Stimulated activated CD4-positive, alpha-beta T cell treated with anti-CD3 and anti-CD28 coated beads, Interleukin-1b, Interleukin-23, amount 100 ng/mL, for 24 hours (primary cell): Measurements from ENCODE around the gene BRCC3.

Experiments
- DNase-seq, 4 experiments: peaks; one replicate each; pipeline ENCODE4 v3.0.0-alpha.2; 2020; ENCODE audit warnings: low read depth in 4 of 4, low spot score in 1 of 4

BRCC3 gene

DNA sequence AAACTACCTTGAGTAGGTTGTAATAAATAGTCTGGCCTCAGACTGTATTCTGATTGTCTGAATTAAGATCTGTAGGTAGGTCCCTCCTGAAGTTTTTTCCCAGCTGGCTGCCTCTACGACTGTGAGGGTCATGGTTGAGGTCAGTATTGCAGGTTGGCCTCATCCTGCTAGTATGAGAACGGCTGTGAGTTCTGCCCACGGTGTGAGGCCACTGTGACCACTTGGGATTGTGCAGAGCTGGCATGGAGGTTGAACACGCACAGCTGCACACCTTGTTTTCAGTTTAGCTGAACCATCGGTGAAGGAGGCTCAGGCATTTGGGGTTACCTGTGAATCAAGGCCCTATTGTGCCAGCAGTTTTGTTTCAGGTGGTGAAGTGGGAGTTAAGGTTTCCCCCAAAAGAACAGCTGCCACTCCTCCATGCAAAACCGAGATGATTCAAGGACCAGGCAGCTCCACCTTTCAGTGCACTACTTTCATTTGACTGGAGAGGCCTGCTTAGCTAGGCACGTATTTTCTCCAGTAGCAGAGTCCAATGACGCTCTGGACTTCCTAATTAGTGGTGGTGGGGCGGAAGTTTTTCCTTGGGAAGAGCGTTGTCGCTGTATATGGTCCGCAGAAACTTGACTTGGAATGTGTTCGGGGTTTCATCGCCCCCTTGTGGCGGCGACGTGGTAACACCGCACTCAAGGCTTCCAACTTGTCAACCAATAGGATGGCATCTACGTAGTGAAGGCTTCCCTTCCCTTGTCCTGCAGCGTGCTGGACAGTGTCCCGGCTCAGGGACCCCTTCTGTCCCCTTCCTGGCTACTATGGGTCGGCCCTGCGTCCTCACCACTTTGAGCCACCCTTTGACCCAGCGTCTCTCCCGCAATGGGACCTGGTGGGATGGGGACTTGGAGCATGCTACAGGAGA is 14.2 kb upstream of the BRCC3 start:
- peak in 3 of 4 experiments; percentile 10 to 21 (median 10) for DNase-seq

DNA sequence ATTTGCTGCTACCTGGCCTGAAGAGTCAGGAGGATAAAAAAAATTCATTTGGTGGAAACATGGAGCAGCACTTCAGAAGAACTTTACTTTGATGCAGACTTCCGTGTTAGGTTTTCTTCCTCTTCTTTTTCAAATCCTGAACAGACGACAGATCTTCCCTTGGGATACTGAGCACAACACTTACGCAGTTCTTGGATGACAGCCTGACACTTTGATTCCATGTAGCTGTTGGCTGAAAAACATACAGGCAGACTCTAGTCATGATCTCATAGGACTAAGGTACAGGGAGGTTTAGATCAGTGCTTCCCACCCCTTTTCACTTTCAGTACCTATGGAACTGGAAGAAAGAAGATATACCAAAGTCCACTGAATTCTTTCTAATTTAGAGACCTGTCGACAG is 9.5 kb upstream of the BRCC3 start:
- DNase-seq: no peak

DNA sequence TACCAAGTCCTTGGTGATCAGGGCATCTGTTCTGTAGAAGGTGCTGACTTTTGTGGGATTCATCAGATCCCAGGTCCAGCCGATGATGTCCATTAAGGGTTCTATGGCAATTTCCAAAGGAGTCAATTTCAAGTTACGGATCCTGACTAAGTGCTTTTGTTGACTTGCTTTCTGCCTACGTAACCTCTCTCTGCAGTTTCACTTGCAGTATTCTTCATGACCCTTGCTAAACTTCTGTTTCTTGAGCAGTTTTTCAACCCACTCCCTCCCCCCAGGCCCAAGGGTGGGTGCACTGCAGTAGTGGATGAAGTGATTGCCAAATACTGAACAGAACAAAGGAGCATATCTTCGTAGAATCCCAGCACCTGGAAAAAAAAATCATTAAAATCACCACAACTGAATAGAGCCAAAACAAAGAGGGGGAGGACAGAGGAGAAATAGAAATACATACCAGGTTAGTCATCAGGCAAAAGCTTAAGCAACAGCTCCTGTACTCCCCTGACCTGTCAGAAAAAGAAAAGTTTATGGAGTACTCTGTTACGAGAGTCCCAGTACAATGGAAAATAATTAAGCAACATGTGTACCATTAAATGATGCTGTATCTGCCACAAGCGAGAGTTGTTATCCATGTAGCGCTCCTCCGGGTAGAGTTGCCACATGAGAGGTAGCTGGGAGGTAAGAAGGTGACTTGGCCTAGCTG is 6.1 kb upstream of the BRCC3 start:
- no peak for DNase-seq

DNA sequence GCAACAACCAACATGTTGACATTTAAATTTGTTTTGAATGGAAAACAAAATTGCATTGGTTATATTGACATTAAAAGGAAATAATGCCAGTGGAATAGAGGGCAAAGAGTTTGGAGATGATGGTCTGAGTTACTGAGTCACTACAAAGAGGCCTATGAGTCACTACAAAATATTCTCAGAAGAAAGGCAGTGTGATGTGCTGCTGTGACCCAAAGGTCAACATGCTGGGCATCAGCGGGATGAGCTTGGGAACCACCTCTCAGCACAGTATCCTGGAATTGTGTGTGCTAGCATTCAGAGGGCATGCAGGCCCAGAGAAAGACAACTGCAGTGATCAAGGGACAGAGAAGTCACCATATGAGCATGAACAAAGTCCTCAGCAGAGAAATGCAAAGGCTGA is 3.1 kb upstream of the BRCC3 start:
- no peak for DNase-seq

DNA sequence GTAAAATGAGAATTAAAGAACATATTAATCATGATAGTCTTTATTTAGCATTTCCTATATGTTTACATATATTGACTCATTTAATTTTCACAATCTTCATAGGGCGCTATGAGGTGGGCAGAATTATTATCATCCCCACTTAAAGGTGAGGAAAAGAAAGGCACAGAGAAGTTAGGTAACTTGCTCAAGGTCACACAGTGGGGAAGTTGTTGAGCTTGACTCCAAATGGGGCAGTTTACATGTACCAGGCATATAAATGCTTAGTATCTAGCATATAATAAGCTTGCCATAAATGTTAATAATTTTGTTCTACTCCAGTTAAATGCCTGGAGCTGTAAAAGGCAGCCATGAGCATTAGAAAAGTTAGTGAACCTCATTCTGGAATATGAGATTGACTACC is 1.9 kb upstream of the BRCC3 start:
- DNase-seq: no peak

DNA sequence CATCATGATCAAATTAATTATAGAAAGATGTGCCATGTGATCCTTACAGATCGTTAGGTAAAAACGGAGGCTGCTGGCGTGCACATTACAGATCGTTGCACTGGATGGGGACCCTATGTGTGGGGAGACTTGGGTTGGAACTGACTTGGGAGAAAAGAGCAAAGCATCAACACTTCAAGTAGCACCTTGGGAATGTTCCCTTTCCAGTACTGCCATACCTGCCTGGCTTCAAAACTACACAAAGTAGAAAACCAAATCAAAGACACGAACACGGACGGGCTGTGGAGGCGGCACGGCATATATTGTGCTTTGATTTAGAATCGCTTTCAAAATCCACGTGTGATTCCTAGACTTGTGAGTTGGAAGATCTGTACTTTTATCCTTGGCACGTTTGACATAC is 1.3 kb upstream of the BRCC3 start:
- no peak for DNase-seq

DNA sequence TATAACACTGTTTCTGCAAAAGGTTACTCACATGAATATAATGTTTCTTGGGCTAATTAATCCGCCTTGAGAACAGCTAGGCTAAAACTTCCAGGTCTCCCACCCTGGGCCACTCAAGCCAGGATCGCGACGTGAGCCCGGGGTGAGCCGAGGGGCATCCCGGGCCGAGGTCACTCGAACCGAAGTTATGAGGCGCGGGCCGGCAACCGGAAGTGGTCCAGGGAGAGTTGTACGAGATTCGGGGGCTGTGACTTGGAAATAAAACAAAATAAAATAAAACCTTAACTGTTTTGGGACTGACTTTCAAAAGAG is 689 bp upstream of the BRCC3 start:
- DNase-seq: no peak

DNA sequence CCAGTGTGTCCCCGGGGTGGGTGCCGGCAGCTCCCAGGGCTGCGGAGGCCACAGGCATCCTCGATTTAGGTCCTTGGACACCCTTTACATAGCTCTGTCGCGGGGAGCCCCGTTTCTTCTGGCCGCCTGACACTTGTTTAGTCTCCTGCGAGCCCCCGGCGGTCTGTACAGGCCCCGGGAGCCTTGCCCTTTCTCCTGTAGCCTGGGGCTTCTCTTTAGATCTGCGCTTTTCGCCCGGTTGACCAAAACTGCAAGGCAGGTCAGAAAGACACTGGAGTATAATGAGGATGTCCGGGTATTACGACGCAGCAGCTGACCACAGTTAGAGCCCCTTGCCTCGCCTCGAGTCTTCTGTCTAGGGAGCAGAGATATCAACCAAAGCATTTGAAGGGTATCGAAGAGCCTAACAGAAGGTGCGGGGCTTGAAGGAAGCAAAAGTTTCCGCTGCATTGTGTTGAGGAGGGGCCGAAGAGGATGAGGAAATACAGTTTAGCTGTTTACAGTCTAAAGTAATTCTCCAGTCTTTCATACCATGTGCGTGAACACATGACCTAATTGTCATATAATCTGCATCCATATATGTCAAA is 479 bp downstream of the BRCC3 start:
- no peak for DNase-seq

DNA sequence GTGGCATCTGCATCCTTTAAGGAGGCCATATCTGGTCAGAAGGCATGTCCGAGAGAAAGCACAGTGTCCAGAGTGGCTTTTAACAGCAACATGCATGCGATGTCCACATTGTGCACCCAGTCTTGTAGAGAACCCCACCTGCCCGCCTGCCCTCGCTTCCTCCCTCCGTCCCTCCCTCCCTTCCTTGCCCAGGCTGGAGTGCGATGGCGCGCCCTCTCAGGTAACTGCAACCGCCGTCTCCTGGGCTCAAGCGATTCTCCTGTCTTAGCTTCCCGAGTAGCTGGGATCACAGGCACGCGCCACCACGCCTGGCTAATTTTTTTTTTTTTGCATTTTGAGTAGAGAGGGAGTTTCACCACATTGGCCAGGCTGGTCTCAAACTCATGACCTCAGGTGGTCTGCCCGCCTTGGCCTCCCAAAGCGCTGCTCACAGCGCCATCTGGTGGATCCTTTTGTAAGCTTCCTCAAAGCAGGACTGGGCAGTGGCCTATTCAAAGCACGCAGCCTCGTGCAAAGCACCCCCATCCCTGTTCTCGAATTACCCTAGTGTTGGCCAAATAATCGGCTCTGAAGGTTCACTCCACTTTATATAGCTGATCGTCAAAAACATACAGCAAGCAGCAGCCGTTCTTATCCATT is 15.0 kb downstream of the BRCC3 start:
- peak in 2 of 4 experiments; percentile 10 to 21 for DNase-seq

DNA sequence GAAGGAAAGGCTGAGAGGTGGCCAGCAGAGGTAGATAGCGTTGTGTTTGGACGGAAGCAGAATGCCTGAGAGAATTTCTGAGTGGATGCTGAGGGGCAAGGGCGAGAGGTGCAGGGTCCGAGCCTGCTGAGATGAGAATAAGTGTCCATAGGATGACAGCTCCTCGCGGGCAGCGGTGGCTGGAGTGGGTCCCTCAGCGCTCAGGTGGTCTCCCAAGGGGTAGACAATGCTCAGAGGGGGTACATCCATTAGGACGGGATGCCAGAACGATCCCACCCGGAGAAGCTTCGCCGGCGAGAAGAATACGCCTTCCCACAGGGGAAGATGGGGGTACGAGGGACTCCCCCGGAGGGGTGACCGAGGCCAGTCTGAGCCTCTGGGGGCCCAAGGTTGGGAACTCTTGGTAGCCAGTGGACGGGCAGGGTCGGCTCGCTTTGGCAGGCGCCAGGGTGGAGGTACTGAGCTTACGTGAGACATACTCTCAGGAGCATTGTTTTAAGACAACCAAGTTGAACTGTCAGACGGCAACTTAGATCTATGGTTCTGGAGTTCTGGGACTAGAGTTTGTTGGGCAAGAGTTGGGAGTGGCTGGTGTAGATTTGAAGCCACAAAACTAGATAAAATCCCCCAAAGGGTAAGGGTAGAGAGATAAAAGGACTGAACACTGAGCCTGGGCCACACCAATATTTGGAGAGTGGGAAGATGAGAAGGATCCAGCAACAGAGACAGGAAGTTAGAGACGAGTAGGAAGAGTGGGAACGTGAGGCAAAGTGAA is 15.8 kb downstream of the BRCC3 start:
- DNase-seq: no peak

DNA sequence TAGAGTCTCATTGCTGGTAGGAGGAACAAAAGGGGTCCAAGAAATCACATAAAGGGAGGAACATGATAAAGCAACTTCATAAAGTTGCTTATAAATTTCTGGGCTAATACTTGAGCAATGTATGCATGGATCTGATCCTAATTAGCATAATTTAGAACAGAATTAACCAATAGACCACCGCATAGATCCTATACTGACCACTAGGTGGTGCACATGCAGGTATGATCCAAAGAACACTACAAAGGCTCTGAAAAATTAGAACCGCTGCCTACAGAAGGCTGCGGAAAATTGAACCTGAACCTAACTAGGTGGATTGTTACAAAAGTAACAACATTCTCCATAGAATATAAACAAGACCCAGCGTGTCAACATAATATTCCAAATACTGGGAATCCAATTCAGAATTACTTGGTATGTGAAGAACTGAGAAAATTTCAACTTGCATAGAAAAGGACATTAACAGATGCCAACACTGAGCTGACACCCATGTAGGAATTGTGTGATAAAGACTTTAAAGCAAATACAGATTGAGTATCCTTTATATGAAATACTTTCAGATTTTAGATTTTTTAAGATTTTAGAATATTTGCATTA is 23.3 kb downstream of the BRCC3 start:
- no peak for DNase-seq

DNA sequence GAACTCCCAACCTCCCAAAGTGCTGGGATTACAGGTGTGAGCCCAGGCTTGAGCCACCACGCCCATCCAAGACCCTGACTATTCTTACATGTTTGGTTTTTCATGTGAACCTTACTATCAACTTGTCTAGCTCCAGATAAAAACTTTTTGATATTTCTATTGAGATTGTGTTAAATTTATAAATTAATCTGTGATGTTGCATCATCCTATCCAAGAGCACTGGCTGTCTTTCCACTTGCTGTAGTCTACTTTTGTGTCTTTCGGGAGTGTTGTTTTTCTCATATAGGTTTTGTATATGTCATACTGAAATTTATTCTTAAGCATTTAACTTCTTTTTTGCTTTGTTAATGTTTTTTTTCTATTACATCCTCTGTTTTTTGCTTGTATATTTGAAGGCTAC is 34.6 kb downstream of the BRCC3 start:
- no peak for DNase-seq

DNA sequence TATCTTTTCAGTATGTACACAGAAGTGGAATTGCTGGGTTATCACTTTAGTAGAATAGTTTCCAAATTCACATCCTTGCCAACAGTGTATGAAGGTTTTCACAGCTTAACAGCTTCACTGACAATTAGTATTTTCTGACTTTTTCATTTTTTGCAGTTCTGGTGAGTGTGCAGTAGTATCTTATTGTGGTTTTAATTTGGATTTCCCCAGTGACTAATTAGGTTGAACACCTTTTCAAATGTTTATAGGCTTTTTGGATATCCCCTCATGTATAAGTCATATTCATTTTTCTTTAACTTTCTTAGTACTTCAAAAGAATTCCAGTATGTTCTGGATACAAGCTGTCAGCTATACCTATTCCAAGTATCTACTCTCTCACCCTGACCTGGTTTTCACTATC is 37.1 kb downstream of the BRCC3 start:
- DNase-seq: no peak

DNA sequence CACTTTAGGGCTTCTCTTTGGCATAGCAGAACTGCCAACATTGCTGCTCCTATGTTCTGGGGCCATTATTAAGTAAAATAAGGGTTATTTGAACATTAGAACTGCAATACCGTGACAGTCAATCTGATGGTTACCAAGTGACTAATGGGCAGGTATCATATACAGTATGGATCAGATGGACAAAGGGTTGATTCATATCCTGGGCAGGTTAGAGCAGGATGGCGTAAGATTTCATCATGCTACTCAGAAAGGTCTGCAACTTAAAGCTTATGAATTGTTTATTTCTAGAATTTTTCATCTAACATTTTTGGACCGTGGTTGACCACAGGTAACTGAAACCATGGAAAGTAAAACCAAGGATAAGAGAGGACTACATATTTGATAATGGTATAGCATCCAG is 40.9 kb downstream of the BRCC3 start:
- DNase-seq: no peak

DNA sequence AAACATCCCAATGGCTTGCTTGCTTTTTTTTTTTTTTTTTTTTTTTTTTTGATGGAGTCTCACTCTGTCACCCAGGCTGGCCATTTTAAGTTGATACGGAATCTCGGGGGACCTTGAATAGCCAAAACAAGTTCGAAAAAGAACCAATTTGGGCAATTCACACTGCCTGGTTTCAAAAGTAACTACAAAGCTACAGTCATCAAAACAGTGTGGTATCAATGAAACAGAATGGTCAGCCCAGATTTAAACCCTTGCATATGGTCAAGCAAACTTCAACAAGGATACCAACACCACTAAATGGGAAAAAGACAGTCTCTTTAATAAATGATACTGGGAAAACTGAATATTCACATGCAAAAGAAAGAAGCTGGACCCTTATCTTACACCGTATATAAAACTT is 41.8 kb downstream of the BRCC3 start:
- no peak for DNase-seq

DNA sequence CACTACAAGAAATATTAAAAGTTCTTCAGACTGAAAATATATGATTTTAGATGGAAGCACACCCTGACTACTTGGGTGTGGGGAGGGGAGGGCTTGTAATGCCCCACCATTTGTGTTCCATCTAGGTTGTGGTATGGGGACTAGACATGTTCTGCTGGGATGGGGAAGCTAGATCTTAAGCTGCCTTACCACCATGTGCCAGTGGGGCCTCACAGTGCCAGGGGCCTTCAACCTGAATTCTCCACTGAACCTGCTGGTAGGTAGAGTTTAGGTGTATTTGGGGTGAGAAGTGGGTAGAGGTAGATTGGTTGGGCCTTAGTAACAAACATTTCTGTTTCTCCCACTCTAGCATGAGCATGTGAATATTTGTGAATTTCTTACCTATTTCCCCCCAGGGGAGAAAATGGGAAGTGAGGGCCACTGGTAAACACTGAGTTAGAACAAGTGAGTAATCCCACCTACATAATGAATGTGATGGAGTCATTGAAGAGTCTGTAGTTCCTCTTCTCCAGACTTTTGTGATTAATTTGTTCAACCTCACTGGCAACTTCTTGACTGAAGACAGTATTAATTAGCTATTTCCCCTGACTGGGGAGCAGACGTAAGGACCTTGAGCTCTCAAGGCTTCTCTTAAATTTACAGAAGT is 44.0 kb downstream of the BRCC3 start:
- no peak for DNase-seq

DNA sequence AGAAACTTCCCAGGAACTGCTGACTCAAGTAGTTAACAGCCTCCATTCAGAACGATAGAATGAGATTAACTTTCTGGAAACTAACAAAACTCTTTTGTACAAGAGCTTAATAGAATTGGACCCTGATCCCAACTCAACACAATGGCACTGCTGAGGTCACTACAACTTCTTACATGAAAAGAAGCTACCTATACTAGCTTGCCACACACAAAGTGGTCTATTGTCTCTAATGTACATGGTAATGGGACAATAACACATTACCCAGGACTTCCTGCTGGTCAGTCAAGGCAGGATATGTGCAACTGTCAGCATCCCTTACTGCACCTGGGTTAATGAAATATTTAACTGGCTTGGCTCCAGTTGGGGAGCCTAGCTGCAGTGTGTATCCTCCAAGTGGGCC is 56.2 kb downstream of the BRCC3 start:
- no peak for DNase-seq

DNA sequence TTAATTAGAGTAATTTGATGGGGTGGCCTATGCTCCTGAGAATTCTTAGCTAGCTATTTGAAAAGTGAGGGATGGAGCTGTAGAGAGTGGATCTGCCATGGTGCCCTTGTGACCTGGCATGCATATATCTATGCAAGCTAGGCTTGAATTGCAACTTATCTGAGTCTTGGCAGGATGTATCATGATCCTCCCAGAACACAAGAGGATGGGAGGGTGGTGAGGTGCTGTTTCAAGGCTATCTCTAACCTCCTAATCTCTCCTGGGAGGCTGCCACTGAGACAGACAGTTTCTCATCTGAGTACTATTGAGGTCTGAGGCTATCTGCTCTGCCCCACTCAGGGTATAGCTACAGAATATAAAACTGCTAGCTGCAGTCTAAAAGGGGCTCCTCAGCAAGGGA is 56.6 kb downstream of the BRCC3 start:
- no peak for DNase-seq

DNA sequence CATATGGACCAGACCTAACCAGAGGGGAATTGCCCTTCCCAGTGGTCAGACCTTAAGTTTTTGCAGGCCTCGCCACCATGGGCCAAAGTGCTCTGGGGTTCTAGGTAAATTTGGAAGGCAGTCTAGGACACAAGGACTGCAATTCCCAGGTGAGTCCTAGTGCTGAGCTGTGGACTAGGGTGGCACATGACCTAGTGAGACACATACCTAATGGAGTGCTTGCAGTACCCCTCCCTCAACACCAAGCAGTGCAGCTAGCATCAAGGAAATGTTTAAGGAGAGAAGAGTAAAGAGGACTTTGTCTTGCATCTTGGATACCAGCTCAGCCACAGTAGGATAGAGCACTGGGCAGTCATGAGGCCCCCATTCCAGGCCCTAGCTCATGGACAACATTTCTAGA is 60.8 kb downstream of the BRCC3 start:
- DNase-seq: no peak

DNA sequence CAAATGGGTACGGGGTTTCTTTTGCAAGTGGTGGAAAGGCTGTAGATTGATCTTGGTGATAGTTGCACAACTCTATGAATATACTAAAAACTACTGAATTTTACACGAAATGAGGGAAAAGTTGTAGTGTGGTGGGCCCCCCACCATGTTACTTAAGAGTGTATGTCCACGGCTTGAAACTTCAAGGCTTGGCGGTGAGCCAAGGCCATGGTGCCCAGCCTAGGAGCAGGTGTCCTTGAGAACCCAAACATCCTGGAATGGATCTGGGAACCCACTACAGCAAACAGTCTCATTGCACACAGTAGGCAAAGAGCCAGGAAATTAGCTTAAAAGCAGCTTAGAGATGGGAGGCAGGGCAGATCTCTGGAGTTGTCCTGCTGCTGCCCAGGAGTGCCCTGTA is 62.9 kb downstream of the BRCC3 start:
- no peak for DNase-seq
